Smooth muscle cell (in vitro differentiated cells): Measurements from ENCODE around the gene PLA2G4A. TPM values are rescaled to one million over a fixed set of nuclear protein-coding genes. Genes with fewer than 3 reads are reported as not detected.

Experiments used
- DNase-seq: peaks from one replicate; lab custom pipeline; 2025; ENCODE audit not compliant: unreplicated experiment; lab: John Stamatoyannopoulos, UW
- H2AFZ ChIP-seq: fragments of 200-600 bp; sonication (generic); 2 replicates; pipeline ENCODE4 v1.6.0; 2016; ENCODE audit warnings: antibody characterized with exemption, low read depth, mild to moderate bottlenecking
- H3F3A ChIP-seq: fragments of 200-600 bp; sonication (generic); 2 replicates; pipeline ENCODE4 v1.6.0; 2017; ENCODE audit warnings: antibody characterized with exemption, low read depth
- H3K27ac ChIP-seq: fragments of 200-600 bp; sonication (generic); 2 replicates; pipeline ENCODE4 v1.5.1; 2016; ENCODE audit warnings: low read depth, mild to moderate bottlenecking
- H3K27me3 ChIP-seq: fragments of 200-600 bp; sonication (generic); 2 replicates; pipeline ENCODE4 v1.6.1; 2016; ENCODE audit warnings: low read depth, mild to moderate bottlenecking
- H3K36me3 ChIP-seq: fragments of 200-600 bp; sonication (generic); 2 replicates; pipeline ENCODE4 v1.5.1; 2016; ENCODE audit warnings: low read depth
- H3K4me1 ChIP-seq: fragments of 200-600 bp; sonication (generic); 2 replicates; pipeline ENCODE4 v1.5.1; 2016; ENCODE audit warnings: low read depth
- H3K4me2 ChIP-seq: fragments of 200-600 bp; sonication (generic); 2 replicates; pipeline ENCODE4 v1.6.0; 2016; ENCODE audit warnings: mild to moderate bottlenecking
- H3K4me3 ChIP-seq: fragments of 200-600 bp; sonication (generic); 2 replicates; pipeline ENCODE4 v1.5.1; 2016; ENCODE audit warnings: mild to moderate bottlenecking
- H3K79me2 ChIP-seq: fragments of 200-600 bp; sonication (generic); 2 replicates; pipeline ENCODE4 v1.6.0; 2016; ENCODE audit warnings: low read depth, mild to moderate bottlenecking
- H3K9ac ChIP-seq: fragments of 200-600 bp; sonication (generic); 2 replicates; pipeline ENCODE4 v1.6.0; 2016; ENCODE audit warnings: low read depth
- H3K9me3 ChIP-seq: fragments of 200-600 bp; sonication (generic); replicated peaks from 2 replicates; pipeline ENCODE4 v1.5.1; 2016; ENCODE audit warnings: low read depth
- H4K20me1 ChIP-seq: fragments of 200-600 bp; sonication (generic); 2 replicates; pipeline ENCODE4 v1.6.0; 2016; ENCODE audit warnings: low read depth
- CTCF ChIP-seq: fragments of 200-600 bp; sonication (generic); IDR thresholded peaks from 2 replicates; pipeline ENCODE4 v1.5.1; 2017; ENCODE audit warnings: borderline replicate concordance, mild to moderate bottlenecking, antibody characterized with exemption; ENCODE audit not compliant: insufficient read depth, poor library complexity, severe bottlenecking
- WGBS: methylation state at CpG from one replicate; pipeline ENCODE4 v1.1.7; 2016; ENCODE audit warnings: low lambda C conversion rate; 5-methylcytosine and 5-hydroxymethylcytosine counted together
- polyA plus RNA-seq: library from polyadenylated mRNA; unstranded; fragments of >200 nt; fragmentation: Nextera tagmentation; extraction: Ambion mirVana; gene quantifications from 2 replicates; pipeline ENCODE4 v1.2.1, GENCODE V29; 2016
- total RNA-seq: library from RNA; depleted of rRNA; stranded (reverse); fragments of >200 nt; gene quantifications from 2 replicates; pipeline ENCODE4 v1.2.3, GENCODE V29; 2014

The PLA2G4A gene
- total and polyA plus RNA-seq, 2 experiments from 2014 or later = 3.3 to 7.8 TPM

DNA sequence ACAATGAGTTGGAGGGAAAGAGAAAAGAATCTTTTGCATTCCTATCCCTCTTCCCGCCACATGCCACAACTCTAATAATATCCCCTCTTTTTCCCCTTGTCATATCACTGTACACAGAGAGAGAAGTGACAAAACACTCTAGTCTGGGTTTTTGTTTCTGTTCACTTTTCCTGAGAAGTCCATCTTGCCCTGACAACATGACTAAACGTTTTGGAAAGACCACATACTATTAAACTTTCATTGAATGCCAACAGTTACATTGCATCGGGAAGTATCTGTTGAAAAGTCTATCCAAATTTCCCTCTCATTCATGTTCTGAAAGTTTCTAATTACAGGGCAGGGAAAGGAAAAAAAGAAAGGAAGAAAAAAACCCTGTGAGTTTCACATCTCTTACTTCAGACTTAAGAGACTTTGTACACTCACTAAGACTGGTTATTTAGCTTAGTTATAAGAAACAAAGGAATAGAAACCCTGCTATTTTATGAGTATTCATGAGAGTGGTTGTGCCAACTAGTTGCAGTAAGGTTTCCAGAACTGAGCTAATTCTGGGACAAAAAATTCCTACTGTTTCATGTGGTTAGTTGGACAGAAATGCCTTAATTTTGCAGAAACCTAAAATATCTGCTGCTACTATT is 16.9 kb downstream of the PLA2G4A start:
- no peak for TF ChIP-seq CTCF
- no peaks in the 10 kb centered on the region for H3K27me3 ChIP-seq
- peak overlapping the region; percentile 64 for H3K4me2 ChIP-seq
- no peaks in the 10 kb centered on the region for H3K79me2 ChIP-seq
- no peaks in the 10 kb centered on the region for H3K9me3 ChIP-seq
- peak overlapping the region; percentile 42 for H2AFZ ChIP-seq
- no peaks in the 10 kb centered on the region for H3K36me3 ChIP-seq
- no peak overlapping the region for H3K4me3 ChIP-seq
- H3K9ac ChIP-seq = no peak overlapping the region
- WGBS = 58% methylated on average over 3 of the region's 3 CpGs
- peaks cover 5% of the 10 kb centered on the region for H3K4me1 ChIP-seq
- no peaks in the 10 kb centered on the region for H3F3A ChIP-seq
- no peak overlapping the region for H3K27ac ChIP-seq
- no peaks in the 10 kb centered on the region for H4K20me1 ChIP-seq
- DNase-seq = no peak

DNA sequence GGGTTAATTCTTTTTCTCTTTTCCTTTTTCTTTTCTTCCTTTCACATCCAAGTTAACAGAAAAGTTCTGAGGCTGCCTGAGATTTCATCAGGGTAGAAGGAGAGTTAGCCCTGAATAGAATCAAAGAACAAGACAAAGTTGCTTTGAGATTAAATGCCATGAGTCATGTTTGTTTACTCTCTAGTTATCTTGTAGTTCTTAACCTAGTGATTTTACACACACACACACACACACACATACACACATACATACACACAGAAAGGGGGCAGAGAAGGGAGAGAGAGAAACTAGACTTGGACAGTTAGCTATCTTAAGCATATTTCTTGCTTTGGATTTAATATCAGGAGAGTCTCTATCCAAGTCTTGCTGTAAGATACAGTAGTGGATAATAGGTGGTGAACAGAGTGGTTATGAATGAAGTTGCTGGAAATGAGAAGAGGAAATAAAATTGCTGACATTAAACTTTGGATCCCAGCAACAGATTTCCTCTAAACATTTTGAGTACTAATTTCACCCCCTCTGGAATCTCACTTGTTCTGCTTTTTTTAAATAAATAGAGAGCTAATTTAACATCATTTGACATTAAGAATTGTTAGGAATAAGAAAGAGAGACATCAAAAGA is 19.9 kb downstream of the PLA2G4A start:
- no peaks in the 10 kb centered on the region for H3F3A ChIP-seq
- no peaks in the 10 kb centered on the region for H3K36me3 ChIP-seq
- H3K27ac ChIP-seq = peak overlapping the region; percentile 27
- peaks cover 5% of the 10 kb centered on the region for H3K4me1 ChIP-seq
- no peaks in the 10 kb centered on the region for H3K9me3 ChIP-seq
- no peak overlapping the region for H3K4me3 ChIP-seq
- no peaks in the 10 kb centered on the region for H3K79me2 ChIP-seq
- no peak for TF ChIP-seq CTCF
- no peak for DNase-seq
- H2AFZ ChIP-seq = peak overlapping the region; percentile 50
- H3K27me3 ChIP-seq = no peaks in the 10 kb centered on the region
- H3K4me2 ChIP-seq = peak overlapping the region; percentile 48
- no peak overlapping the region for H3K9ac ChIP-seq
- H4K20me1 ChIP-seq = no peaks in the 10 kb centered on the region

GRCh38 chr1:186849271-186849671 is 20.5 kb downstream of the PLA2G4A start:
- no peak for DNase-seq
- Histone ChIP-seq H3F3A (no peaks in the 10 kb centered on the region), H3K27me3 (no peaks in the 10 kb centered on the region), H2AFZ (no peak overlapping the region), H3K4me3 (no peak overlapping the region), H3K36me3 (no peaks in the 10 kb centered on the region), H3K79me2 (no peaks in the 10 kb centered on the region), H4K20me1 (no peaks in the 10 kb centered on the region), H3K4me1 (peaks cover 5% of the 10 kb centered on the region), H3K9me3 (no peaks in the 10 kb centered on the region), H3K27ac (no peak overlapping the region), H3K9ac (no peak overlapping the region), H3K4me2 (no peak overlapping the region)
- TF ChIP-seq CTCF = no peak
- 90% methylated on average over 5 of the region's 5 CpGs for WGBS

DNA sequence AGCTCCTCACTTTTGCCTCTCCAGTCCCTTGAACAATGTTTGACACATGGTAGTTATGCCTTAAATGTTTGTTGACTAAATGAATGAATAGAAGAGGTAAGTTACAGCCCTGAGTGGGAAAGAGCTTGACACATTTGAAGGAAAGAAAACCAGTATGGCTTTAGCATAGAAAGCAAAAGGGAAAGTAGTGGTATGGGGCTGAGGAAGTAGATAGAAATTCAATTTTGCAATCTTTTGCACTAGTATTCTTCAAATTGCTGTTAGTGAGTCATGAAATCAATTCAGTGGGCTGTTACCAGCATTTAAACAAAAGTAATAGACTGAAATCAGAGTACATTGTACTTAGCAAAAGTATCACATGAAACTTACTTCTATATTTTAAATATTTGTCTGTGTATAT is 21.1 kb downstream of the PLA2G4A start:
- Histone ChIP-seq H3K4me3 (no peak overlapping the region), H2AFZ (no peak overlapping the region), H3K4me1 (peaks cover 5% of the 10 kb centered on the region), H4K20me1 (no peaks in the 10 kb centered on the region), H3K9me3 (no peaks in the 10 kb centered on the region), H3K9ac (no peak overlapping the region), H3K79me2 (no peaks in the 10 kb centered on the region), H3K36me3 (no peaks in the 10 kb centered on the region), H3K27me3 (no peaks in the 10 kb centered on the region), H3K27ac (no peak overlapping the region), H3F3A (no peaks in the 10 kb centered on the region), H3K4me2 (no peak overlapping the region)
- no peak for DNase-seq
- no peak for TF ChIP-seq CTCF
